ENCODE results near the gene TRRAP.
"Not testable (repeated sequence)": the region's sequence is repeated elsewhere in the genome, so short reads cannot be mapped to it uniquely, and the experiment has no call there.

The TRRAP gene

GRCh38 chr7:98878365-98879197 is at the start of gene TRRAP:
Gene TRRAP (plus strand): TSS chr7:98878532. CDS start chr7:98881151, 2,619 bp downstream.
- FAIRE-seq (no peak), DNase-seq (ENCODE audit: insufficient read length, low spot score) (peak; percentile 87)

GRCh38 chr7:98830972-98831548 is 47.3 kb upstream of the TRRAP start:
- no peak for FAIRE-seq
- no peak for DNase-seq (ENCODE audit: insufficient read length, low spot score)

- DNase-seq (ENCODE audit: insufficient read length, low spot score) (no peak), FAIRE-seq (no peak)
Observed at GRCh38 chr7:98831641-98832221, 46.6 kb upstream of the TRRAP start.

- no peak for FAIRE-seq
- no peak for DNase-seq (ENCODE audit: insufficient read length, low spot score)
Observed at GRCh38 chr7:98833022-98833421, 45.3 kb upstream of the TRRAP start.

GRCh38 chr7:98834949-98835348 is 43.4 kb upstream of the TRRAP start:
- no peak for DNase-seq (ENCODE audit: insufficient read length, low spot score)
- FAIRE-seq = no peak

DNA sequence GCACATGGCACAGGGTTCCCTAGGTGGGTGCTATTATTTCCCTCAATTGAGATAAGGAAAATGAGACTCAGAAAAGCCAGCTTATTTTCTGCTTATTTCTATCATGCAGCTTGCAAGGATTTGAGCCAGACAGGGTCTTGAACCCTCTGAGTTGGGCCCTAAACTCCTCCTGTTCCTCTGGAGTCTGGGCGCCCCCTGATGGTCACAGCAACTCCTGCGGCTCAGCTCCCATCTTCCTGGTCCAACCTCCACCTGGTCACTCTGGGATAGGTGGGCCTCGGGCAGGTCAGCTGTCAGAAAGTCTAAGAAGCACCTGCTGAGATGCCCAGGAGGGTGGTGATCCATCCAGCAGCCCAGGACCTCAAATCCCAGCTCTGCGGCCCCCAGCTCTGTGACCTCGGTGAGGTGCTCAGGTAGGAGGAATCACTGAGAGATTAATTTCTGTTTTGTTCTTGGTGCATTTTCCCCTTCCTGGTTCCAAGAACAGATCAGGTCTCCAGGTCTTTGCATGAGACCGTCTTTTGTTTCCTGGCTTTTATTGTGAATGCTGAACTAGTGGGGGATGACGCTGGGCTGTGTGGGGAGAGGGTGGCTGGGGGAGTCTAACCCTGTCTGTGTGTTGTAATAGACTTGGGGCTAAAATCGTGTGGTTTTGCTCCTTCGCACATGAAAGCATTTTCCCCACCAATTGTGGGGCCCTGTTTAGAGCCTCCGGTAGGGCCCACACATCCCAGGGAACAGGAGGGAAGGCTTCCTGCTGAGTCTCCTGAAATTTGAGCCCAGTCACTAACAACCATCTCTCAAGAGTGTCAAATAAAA is 41.3 kb upstream of the TRRAP start:
- FAIRE-seq (no peak), DNase-seq (ENCODE audit: insufficient read length, low spot score) (peak; percentile 36)

DNA sequence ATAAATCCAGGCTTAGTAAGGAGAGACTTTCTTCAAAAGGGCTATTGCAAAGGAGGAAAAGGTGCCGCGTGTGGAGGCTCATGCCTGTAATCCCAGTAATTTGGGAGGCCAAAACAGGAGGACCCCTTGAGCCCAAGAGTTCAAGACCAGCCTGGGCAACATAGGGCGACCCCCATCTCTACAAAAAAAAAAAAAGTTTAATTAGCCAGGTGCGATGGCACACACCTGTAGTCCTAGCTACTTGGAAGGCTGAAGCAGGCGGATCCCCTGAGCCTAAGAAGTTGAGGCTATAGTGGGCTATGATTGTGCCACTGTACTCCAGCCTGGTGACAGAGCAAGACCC is 40.7 kb upstream of the TRRAP start:
- no peak for FAIRE-seq
- DNase-seq (ENCODE audit: insufficient read length, low spot score) = no peak

GRCh38 chr7:98840096-98840495 is 38.2 kb upstream of the TRRAP start:
- FAIRE-seq = no peak

DNA sequence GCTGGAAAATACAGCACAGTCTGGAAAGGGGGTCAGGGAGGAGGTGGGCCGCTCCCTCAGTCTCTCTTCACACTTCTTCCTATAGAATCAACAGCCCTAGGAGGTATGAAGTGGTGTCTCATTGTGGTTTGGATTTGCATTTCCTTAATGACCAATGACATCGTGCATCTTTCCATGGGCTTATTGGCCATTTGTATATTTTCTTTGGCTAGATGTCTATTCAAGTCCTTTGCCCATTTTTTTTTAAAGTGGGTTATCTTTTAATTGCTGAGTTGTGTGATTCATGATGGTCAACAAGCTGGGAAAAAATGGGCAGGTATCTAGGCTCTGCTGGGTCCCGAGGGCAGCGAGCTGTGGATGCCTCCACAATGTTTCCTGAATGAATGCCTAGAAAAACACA is 37.6 kb upstream of the TRRAP start:
- no peak for DNase-seq (ENCODE audit: insufficient read length, low spot score)
- FAIRE-seq = no peak

More at GRCh38 chr7:98840096-98840495, 38.2 kb upstream of the TRRAP start:
- no peak for DNase-seq (ENCODE audit: insufficient read length, low spot score)

DNA sequence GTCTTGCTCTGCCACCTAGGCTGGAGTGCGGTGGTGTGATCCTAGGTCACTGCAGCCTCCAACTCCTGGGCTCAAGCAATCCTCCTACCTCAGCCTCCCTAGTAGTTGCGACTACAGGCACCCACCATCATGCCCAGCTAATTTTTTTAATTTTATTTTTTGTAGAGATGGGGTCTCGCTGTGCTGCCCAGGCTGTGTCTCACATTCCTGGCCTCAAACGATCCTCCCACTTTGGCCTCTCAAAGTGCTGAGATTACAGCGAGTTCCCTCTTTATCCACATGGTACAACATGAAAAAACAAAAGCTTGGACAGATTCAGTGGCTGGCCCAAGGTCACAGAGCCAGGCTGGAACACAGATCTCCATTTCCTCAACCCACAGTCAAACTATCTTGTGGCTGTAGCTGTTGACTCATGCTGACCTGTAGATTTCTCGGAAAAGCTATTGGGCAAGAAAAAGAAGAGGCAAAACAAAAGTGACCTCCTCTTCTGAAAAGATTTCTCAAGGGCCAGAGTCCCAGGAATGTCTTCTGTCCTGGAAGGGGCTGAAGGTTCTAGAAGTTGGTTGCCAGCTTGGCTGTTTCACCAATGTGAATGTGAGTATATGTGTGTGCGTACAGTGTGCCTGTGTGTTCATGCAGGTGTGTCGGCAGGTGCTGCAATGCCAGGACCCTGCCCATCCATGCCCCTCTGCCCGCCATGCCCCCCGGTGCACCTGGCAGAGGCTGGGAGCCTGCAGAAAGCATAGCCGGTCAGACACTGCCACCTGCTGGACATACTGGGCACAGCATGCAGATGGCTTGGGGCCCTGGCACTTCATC is 36.9 kb upstream of the TRRAP start:
- DNase-seq (ENCODE audit: insufficient read length, low spot score) (peak; percentile 63), FAIRE-seq (peak; percentile 77)

DNA sequence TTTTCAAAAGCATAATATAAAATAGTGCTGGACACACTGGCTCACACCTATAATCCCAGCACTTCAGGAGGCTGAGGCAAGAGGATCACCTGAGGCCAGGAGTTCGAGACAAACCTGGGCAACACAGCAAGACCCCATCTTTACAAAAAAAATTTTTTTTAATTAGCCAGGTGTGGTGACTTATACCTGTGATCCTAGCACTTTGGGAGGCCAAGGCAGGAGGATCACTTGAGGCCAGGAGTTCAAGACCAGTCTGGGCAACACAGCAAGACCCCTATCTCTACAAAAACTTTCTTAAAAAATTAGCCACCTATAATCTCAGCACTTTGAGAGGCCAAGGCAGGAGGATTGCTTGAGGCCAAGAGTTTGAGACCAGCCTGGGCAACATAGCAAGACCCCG is 35.8 kb upstream of the TRRAP start:
- not testable (repeated sequence) for FAIRE-seq; DNase-seq (ENCODE audit: insufficient read length, low spot score)

DNA sequence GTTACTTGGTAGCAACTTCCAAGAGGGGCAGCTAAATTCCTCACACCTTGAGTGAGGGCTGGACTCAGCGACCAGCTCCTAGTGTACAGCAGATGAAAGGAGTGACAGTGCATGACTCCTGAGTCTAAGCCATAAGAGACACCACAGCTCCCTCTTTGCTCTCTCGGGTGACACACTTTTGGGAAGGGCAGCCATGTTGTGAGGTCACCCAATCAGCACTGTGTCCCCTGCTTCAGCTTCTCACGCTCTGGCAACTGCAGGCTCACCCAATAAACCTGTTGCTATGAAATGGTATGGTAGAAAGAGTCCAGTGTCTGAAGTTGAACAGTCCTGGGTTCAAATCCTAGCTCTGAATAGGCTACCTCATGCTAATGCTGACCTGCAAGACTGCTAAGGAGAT is 29.4 kb upstream of the TRRAP start:
- no peak for FAIRE-seq
- DNase-seq (ENCODE audit: insufficient read length, low spot score) = no peak

GRCh38 chr7:98852826-98853225 is 25.5 kb upstream of the TRRAP start:
- FAIRE-seq (no peak), DNase-seq (ENCODE audit: insufficient read length, low spot score) (no peak)

GRCh38 chr7:98855610-98856422 is 22.5 kb upstream of the TRRAP start:
- no peak for DNase-seq (ENCODE audit: insufficient read length, low spot score)
- FAIRE-seq = no peak

GRCh38 chr7:98860071-98860470 is 18.3 kb upstream of the TRRAP start:
- FAIRE-seq = no peak
- no peak for DNase-seq (ENCODE audit: insufficient read length, low spot score)

DNA sequence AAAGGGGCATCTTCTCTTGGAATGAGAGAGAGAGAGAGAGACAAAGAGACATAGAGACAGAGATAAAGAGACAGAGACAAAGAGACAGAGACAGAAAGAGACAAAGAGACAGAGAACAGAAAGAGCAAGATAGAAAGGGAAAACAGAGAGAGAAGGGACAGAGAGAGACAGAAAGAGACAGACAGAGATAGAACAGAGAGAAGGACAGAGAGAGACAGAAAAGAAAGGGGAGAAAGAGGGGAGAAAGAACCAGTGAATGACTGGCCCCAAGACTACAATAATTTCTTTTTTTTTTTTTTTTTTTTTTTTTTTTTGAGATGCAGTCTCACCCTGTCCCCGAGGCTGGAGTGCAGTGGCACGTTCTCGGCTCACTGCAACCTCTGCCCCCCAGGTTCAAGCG is 16.1 kb upstream of the TRRAP start:
- DNase-seq (ENCODE audit: insufficient read length, low spot score) = no peak
- FAIRE-seq = no peak

DNA sequence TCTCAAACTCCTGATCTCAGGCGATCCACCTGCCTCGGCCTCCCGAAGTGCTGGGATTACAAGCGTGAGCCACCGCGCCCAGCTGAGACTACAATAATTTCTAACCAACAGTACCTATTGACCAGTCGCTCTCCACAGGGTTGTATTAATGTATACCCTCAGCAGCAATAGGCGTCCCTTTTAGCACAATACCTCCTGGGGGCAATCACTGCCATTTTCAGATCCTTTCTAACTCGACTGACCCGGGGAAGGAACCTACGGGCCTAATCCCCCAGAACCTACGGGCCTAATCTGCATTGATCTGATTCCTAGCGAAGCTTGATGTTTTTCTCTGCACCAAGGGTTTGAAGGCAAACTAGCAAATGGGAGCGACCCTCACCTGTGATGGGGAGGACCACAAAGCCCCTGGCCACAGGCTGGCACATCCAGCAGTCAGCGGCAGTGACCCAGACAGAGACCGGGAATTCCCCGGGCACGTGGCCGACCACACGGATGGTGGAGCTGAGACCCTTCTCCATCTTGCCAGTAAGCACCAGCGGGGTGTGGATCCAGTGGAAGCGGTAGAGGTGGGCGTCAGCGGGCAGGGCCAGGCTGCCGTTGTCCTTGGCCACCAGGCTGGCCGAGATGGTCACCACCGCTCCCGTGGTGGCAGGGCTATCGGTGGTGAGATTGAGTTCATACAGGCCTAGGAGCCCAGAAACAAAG is 15.5 kb upstream of the TRRAP start:
- no peak for DNase-seq (ENCODE audit: insufficient read length, low spot score)
- FAIRE-seq = no peak

DNA sequence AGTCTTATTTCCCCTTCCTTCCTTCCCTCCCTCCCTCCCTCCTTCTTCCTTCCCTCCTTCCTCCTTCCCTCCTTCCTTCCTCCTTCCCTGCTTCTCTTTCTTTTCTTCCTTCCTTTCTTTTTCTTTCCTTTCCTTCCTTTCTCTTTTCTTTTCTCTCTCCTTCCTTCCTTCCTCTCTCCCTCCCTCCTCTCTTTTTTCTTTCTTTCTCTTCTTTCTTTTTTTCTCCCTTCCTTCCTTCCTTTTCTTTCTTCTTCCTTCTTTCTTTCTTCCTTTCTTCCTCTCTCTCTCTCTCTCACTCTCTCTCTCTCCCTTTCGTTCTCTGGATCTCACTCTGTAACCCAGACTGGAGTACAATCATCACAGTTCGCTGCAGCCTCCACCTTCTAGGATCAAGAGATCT is 14.7 kb upstream of the TRRAP start:
- FAIRE-seq = no peak
- no peak for DNase-seq (ENCODE audit: insufficient read length, low spot score)
